Epithelial cell of proximal tubule (primary cell): ENCODE measurements around the gene SOX4. TPM values are rescaled to one million over a fixed set of nuclear protein-coding genes. Genes with fewer than 3 reads are reported as not detected.

ENCODE experiments used
- DNase-seq: peaks from one replicate; pipeline ENCODE4 v3.0.0-alpha.2; 2011; ENCODE audit warnings: low read depth
- H3K4me3 ChIP-seq: 2 replicates; pipeline ENCODE4 v1.5.1; 2011; ENCODE audit warnings: low read depth, mild to moderate bottlenecking, low read length
- CTCF ChIP-seq: conservative IDR thresholded peaks from 2 replicates; pipeline ENCODE4 v1.5.1; 2012; ENCODE audit warnings: low read depth, mild to moderate bottlenecking, low read length
- total RNA-seq: library from RNA; depleted of rRNA; stranded (reverse); fragments of >200 nt; gene quantifications from 2 replicates; pipeline ENCODE4 v1.2.3, GENCODE V29; 2015

The SOX4 gene
- total RNA-seq, 1 donor from 2014 or later = 105 TPM

- TF ChIP-seq CTCF = no peak
- DNase-seq = no peak
- peak overlapping the region; percentile 91 for H3K4me3 ChIP-seq
These were observed 4.5 kb downstream of the SOX4 start for GRCh38 chr6:21597801-21598673.

GRCh38 chr6:21598674-21599023, 5.1 kb downstream of the SOX4 start:
- no peak for DNase-seq
- TF ChIP-seq CTCF = no peak
- H3K4me3 ChIP-seq = peak overlapping the region; percentile 91

- no peak for TF ChIP-seq CTCF
- H3K4me3 ChIP-seq = no peak overlapping the region
These were observed 5.6 kb downstream of the SOX4 start for GRCh38 chr6:21599051-21599696.

GRCh38 chr6:21601339-21601923, 7.9 kb downstream of the SOX4 start:
- no peak overlapping the region for H3K4me3 ChIP-seq
- DNase-seq = no peak
- TF ChIP-seq CTCF = no peak

More at GRCh38 chr6:21599051-21599696, 5.6 kb downstream of the SOX4 start:
- no peak for DNase-seq

- no peak overlapping the region for H3K4me3 ChIP-seq
- TF ChIP-seq CTCF = no peak
- DNase-seq = no peak
These were observed 8.4 kb downstream of the SOX4 start for GRCh38 chr6:21601932-21602390.

- no peak for TF ChIP-seq CTCF
- no peak overlapping the region for H3K4me3 ChIP-seq
- DNase-seq = no peak
These were observed 9.8 kb downstream of the SOX4 start for GRCh38 chr6:21603082-21603952.
